AG09309 (cell line): ENCODE data around the gene PPP6R3.

Source experiments
- DNase-seq: peaks from one replicate; pipeline ENCODE4 v3.0.0-alpha.2; 2010; ENCODE audit warnings: low read depth
- H3K4me3 ChIP-seq: 2 replicates; pipeline ENCODE4 v1.5.1; 2011; ENCODE audit warnings: mild to moderate bottlenecking, low read depth, low read length, moderate library complexity; ENCODE audit not compliant: control insufficient read depth
- TF ChIP-seq, protein P1 (sequence below): IDR thresholded peaks from 2 replicates; pipeline ENCODE4 v1.5.1; 2011; ENCODE audit warnings: mild to moderate bottlenecking, low read depth, low read length, inconsistent platforms; ENCODE audit not compliant: insufficient read depth, control insufficient read depth; ENCODE audit errors: missing control alignments

The PPP6R3 gene

DNA sequence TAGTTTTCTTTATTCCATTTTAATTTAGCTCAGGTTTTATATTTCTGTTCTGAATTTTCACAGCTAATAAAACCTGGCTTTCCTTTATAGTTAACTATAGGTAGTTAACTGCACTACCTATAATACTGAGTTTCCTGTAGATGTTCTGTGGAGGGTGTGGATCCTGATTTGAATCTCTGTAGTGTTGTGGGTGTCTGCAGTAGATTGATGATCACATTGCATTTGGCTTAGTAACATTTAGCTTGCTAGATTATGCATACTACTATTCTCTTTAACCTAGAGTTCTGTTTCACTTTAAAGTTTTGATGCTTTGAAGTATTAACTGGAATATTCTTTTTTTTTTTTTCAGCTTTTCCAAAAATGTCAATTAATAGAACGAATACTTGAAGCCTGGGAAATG is 110.1 kb downstream of the PPP6R3 start:
- H3K4me3 ChIP-seq, result no peak overlapping the region
- no peak for DNase-seq
- TF ChIP-seq, protein P1, sequence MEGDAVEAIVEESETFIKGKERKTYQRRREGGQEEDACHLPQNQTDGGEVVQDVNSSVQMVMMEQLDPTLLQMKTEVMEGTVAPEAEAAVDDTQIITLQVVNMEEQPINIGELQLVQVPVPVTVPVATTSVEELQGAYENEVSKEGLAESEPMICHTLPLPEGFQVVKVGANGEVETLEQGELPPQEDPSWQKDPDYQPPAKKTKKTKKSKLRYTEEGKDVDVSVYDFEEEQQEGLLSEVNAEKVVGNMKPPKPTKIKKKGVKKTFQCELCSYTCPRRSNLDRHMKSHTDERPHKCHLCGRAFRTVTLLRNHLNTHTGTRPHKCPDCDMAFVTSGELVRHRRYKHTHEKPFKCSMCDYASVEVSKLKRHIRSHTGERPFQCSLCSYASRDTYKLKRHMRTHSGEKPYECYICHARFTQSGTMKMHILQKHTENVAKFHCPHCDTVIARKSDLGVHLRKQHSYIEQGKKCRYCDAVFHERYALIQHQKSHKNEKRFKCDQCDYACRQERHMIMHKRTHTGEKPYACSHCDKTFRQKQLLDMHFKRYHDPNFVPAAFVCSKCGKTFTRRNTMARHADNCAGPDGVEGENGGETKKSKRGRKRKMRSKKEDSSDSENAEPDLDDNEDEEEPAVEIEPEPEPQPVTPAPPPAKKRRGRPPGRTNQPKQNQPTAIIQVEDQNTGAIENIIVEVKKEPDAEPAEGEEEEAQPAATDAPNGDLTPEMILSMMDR, result no peak

DNA sequence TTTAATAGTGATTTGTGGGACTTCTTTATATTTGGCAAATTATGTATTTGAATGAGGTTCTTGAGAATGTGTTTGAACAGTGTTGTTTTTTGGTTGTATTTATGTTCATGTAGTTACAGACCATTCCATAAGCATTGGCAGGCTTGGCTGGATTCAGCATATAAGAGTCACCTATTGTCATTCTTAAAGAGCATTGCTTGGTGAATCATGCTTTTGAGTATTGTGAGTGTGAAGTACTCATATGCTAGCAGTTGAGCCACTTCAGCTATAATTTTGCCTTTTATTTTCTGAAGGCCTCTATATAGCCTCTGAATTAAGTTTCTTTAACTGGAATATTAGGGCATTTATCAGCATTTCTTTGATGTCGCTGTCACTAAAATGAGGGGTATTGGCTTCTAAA is 113.8 kb downstream of the PPP6R3 start:
- TF ChIP-seq, protein P1, result no peak
- no peak for DNase-seq
- H3K4me3 ChIP-seq, result no peak overlapping the region

DNA sequence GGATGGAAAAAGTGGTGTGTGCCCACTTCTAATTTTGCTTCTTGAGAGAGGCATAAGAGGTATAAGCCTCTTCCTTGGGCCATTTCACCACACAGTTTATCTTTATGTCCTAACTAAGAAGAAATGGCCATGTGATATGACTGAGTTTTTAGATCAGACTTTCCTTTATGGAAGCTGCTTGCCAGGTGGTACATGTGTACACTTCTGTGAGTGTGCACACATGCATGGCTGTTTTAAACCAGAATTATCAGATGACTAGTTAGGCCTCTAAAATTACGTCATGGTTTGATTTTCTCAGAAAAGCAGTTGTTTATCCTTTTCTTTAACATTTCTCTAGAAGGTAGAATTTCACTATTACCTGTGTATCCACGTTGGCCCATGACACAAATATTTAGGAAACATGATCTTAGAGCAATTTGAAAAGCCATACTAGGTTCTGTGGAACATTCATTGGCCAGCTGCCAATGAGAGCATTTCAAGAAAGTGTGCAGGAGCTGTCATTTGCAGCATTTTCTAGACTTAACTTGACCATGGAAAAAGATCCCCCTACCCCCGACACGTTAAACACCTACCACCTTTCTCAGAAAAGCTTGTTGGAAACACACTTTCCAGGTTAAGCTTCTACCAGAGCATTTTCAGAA is 114.6 kb downstream of the PPP6R3 start:
- no peak for DNase-seq
- H3K4me3 ChIP-seq, result no peak overlapping the region
- TF ChIP-seq, protein P1, result no peak

DNA sequence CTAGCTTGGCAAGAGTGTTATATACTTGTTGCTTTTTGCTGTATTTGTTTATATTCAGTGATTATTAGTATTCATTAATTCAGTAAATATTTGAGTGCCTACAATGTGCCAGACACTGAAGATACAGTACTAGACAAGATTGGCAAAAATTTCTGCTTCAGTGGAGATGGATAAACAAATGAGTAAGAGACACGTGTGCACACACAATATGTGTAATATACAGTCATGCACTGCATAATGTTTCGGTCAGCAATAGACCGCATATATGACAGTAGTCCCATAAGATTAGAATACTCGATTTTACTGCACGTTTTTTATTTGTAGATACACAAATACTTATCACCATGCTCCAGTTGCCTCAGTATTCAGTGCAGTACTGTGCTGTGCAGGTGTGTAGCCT is 118.9 kb downstream of the PPP6R3 start:
- TF ChIP-seq, protein P1, result no peak
- no peak for DNase-seq
- H3K4me3 ChIP-seq, result no peak overlapping the region

DNA sequence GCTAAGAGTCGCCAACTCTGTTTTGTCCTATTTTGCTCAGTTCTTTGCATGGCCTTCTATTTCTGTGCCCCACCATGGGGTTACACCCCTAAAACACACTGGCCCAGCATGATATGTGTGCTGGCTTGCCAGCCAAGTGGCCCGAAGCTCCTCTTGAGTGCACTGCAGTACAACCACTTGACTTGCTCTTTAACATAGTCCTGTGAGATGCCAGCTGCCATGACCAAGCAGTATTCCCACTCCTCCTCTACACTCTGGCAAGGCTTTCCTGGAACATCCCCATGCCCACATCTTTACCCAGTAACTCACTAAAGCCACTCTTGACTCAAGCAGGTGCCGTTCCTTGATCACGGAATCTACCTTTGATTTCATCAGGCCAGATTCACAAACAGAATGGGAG is 120.9 kb downstream of the PPP6R3 start:
- DNase-seq, result no peak
- TF ChIP-seq, protein P1, result no peak

DNA sequence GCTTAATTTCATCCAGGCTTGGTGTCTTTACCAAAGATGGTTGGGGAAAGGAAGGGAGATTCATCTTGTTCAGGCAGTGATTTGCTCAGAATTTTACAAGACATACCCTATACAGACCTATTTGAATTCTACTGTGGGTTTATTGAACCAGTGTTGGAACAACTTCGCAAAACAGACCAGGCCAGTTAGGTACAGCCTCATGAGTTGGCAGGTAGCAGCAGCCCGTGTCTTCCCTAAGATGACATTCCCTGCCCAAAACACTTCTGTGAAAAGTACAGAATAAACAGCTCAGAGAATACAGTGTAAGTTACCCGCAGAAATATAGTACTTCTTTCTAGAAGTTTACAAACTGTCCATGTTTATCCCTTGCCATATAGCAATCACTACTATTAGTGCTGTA is 121.3 kb downstream of the PPP6R3 start:
- TF ChIP-seq, protein P1, result no peak
- no peak for DNase-seq

More for the DNA sequence above, 120.9 kb downstream of the PPP6R3 start:
- H3K4me3 ChIP-seq, result no peak overlapping the region

More for the DNA sequence above, 121.3 kb downstream of the PPP6R3 start:
- no peak overlapping the region for H3K4me3 ChIP-seq
